Measurements from ENCODE around the gene RNF32. TPM values are rescaled to one million over a fixed set of nuclear protein-coding genes. Genes with fewer than 3 reads are reported as not detected.

RNF32 gene
- polyA plus RNA-seq, 1 donor (not counting 4 experiments of a cell fraction or from before 2014, with no cell fraction given), result 0.34 TPM

- Histone ChIP-seq H3K79me2 (ENCODE audit: control insufficient read depth, insufficient read depth, low read length) (no peaks in the 10 kb centered on the region), H2AFZ (ENCODE audit: control insufficient read depth, low read length) (no peak overlapping the region), H3K36me3 (ENCODE audit: control insufficient read depth in 2 of 2, extremely low read depth in 1 of 2, insufficient read depth in 2 of 2, low read length in 2 of 2) (no peaks in the 10 kb centered on the region), H3K27ac (ENCODE audit: control insufficient read depth, insufficient read depth, low read length) (no peak overlapping the region), H3K27me3 (ENCODE audit: control insufficient read depth, extremely low read depth, insufficient read depth, low read length) (peaks cover 2% of the 10 kb centered on the region), H4K20me1 (ENCODE audit: control insufficient read depth, extremely low read depth, insufficient read depth, low read length) (no peaks in the 10 kb centered on the region), H3K4me1 (ENCODE audit: control insufficient read depth, extremely low read depth, insufficient read depth, low read length) (no peaks in the 10 kb centered on the region), H3K9ac (ENCODE audit: control insufficient read depth, extremely low read depth, insufficient read depth, low read length) (no peak overlapping the region), H3K9me3 (ENCODE audit: control insufficient read depth, low read depth, low read length) (no peaks in the 10 kb centered on the region), H3K4me3 (ENCODE audit: control insufficient read depth in 2 of 3, extremely low read depth in 1 of 3, insufficient read depth in 2 of 3, low read depth in 1 of 3, low read length in 3 of 3) (no peak overlapping the region), H3K4me2 (ENCODE audit: control insufficient read depth, extremely low read depth, insufficient read depth, low read depth, low read length) (no peak overlapping the region), H3K9me1 (ENCODE audit: control insufficient read depth, extremely low read depth, insufficient read depth, low read length) (no peaks in the 10 kb centered on the region)
- FAIRE-seq (no peak), DNase-seq (ENCODE audit: low read depth, low spot score) (no peak)
- dilution Hi-C loops (cut with MboI; ENCODE audit: extremely low pct_ligation_motif_present, low sequenced_read_pairs), result no loop called here
- TF ChIP-seq, protein P1, sequence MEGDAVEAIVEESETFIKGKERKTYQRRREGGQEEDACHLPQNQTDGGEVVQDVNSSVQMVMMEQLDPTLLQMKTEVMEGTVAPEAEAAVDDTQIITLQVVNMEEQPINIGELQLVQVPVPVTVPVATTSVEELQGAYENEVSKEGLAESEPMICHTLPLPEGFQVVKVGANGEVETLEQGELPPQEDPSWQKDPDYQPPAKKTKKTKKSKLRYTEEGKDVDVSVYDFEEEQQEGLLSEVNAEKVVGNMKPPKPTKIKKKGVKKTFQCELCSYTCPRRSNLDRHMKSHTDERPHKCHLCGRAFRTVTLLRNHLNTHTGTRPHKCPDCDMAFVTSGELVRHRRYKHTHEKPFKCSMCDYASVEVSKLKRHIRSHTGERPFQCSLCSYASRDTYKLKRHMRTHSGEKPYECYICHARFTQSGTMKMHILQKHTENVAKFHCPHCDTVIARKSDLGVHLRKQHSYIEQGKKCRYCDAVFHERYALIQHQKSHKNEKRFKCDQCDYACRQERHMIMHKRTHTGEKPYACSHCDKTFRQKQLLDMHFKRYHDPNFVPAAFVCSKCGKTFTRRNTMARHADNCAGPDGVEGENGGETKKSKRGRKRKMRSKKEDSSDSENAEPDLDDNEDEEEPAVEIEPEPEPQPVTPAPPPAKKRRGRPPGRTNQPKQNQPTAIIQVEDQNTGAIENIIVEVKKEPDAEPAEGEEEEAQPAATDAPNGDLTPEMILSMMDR (optimal IDR thresholded peaks at IDR 0.05 in 1 of 3, IDR thresholded peaks at IDR 0.05 in 1 of 3, conservative IDR thresholded peaks at IDR 0.05 in 1 of 3; ENCODE audit: extremely low read depth in 1 of 3, insufficient read depth in 2 of 3, low read length in 3 of 3), result no peak
- TF ChIP-seq EZH2 (IDR thresholded peaks at IDR 0.05; ENCODE audit: low read length), result no peak
These were observed 32.4 kb upstream of the RNF32 start for GRCh38 chr7:156608173-156608478.

DNA sequence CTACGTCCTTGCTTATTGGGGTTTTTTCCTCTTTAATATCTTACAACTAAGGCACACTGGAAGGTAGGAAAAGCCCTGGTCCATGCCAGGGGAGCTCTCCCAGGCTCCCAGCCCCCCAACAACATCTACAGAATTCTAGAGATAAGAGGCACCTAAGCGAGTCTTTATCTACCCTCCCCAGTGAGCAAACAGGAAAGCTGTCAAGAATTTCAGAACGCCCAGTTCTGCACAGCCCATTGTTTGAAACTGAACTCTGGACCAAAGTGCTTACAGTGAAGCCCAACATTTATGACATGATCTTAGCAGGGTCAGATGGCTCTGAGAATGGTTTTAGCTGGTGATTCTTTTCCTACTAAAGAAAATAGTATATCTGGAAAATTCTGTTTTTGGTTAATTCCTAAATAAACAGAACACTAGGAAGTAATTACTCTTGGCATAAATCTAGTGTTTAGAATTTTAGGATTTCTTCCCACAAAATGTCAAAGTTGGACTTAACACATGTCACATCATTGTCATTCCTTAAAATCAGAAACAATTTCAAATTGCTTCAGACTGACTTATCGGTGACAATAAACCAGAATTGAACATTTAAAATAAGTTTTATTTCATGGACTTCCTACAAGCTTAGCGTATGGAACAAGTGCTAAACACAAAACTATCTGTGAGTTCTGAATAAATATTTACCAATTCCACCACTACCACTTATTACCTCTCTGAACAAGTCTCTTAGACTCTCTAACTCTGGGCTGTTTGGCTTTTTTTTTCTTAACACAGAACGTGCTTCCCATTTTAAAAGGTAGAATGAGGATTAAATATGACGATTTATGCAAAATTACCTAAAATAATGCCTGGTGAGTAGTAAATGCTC lies 31.3 kb upstream of the RNF32 start:
- Histone ChIP-seq H3K79me2 (ENCODE audit: control insufficient read depth, insufficient read depth, low read length) (no peaks in the 10 kb centered on the region), H2AFZ (ENCODE audit: control insufficient read depth, low read length) (no peak overlapping the region), H3K4me2 (ENCODE audit: control insufficient read depth, extremely low read depth, insufficient read depth, low read depth, low read length) (no peak overlapping the region), H3K36me3 (ENCODE audit: control insufficient read depth in 2 of 2, extremely low read depth in 1 of 2, insufficient read depth in 2 of 2, low read length in 2 of 2) (no peaks in the 10 kb centered on the region), H3K27ac (ENCODE audit: control insufficient read depth, insufficient read depth, low read length) (no peak overlapping the region), H3K9me3 (ENCODE audit: control insufficient read depth, low read depth, low read length) (no peaks in the 10 kb centered on the region), H4K20me1 (ENCODE audit: control insufficient read depth, extremely low read depth, insufficient read depth, low read length) (no peaks in the 10 kb centered on the region), H3K4me3 (ENCODE audit: control insufficient read depth in 2 of 3, extremely low read depth in 1 of 3, insufficient read depth in 2 of 3, low read depth in 1 of 3, low read length in 3 of 3) (no peak overlapping the region), H3K27me3 (ENCODE audit: control insufficient read depth, extremely low read depth, insufficient read depth, low read length) (peaks cover 2% of the 10 kb centered on the region), H3K9me1 (ENCODE audit: control insufficient read depth, extremely low read depth, insufficient read depth, low read length) (no peaks in the 10 kb centered on the region), H3K9ac (ENCODE audit: control insufficient read depth, extremely low read depth, insufficient read depth, low read length) (no peak overlapping the region), H3K4me1 (ENCODE audit: control insufficient read depth, extremely low read depth, insufficient read depth, low read length) (no peaks in the 10 kb centered on the region)
- DNase-seq (ENCODE audit: low read depth, low spot score), result no peak
- FAIRE-seq, result no peak
- dilution Hi-C loops (cut with MboI; ENCODE audit: extremely low pct_ligation_motif_present, low sequenced_read_pairs), result no loop called here
- TF ChIP-seq, protein P1 (optimal IDR thresholded peaks at IDR 0.05 in 1 of 3, IDR thresholded peaks at IDR 0.05 in 1 of 3, conservative IDR thresholded peaks at IDR 0.05 in 1 of 3; ENCODE audit: extremely low read depth in 1 of 3, insufficient read depth in 2 of 3, low read length in 3 of 3), result no peak
